H1 (cell line): ENCODE measurements around the gene SLC1A4. TPM values are rescaled to one million over a fixed set of nuclear protein-coding genes. Genes with fewer than 3 reads are reported as not detected.

Source experiments
- CTCF ChIA-PET: fragments of 300-600 bp; sonication (Branson Sonifier 250); formaldehyde crosslinking; loops from one replicate; lab custom pipeline; 2021; ENCODE audit not compliant: partially characterized antibody; lab: Charles Lee
- POLR2A ChIA-PET: fragments of 300-600 bp; sonication (Branson Sonifier 250); formaldehyde crosslinking; loops from one replicate; lab custom pipeline; 2021; ENCODE audit warnings: inconsistent platforms; ENCODE audit not compliant: partially characterized antibody; lab: Charles Lee
- DNase-seq, 2 experiments: peaks; one replicate each; pipeline versions ENCODE4 v3.0.0 to v3.0.0-alpha.2; 2010 to 2022; ENCODE audit warnings: low spot score in 2 of 2, low read depth in 1 of 2, mixed read lengths in 1 of 2
- FAIRE-seq: peaks from 2 replicates; lab custom pipeline; 2011; peaks lifted over from hg19 to GRCh38; lab: Jason Lieb, UNC
- H2AFZ ChIP-seq: 2 replicates; pipeline ENCODE4 v1.8.1; 2012; ENCODE audit warnings: low read length, inconsistent platforms
- H2AK5ac ChIP-seq: 2 replicates; pipeline ENCODE4 v1.6.1; 2013; ENCODE audit warnings: low read depth, low read length
- H2BK120ac ChIP-seq: replicated peaks from 2 replicates; pipeline ENCODE3; 2013; ENCODE audit warnings: low read depth, low read length, inconsistent platforms
- H2BK12ac ChIP-seq: 2 replicates; pipeline ENCODE4 v1.6.1; 2013; ENCODE audit warnings: low read depth, low read length
- H2BK15ac ChIP-seq: 2 replicates; pipeline ENCODE4 v1.6.1; 2013; ENCODE audit warnings: low read length
- H2BK20ac ChIP-seq: 2 replicates; pipeline ENCODE4 v1.6.1; 2013; ENCODE audit warnings: low read length
- H2BK5ac ChIP-seq: 2 replicates; pipeline ENCODE4 v1.6.1; 2013; ENCODE audit warnings: low read depth, low read length
- H3K14ac ChIP-seq: 2 replicates; pipeline ENCODE4 v1.6.1; 2013; ENCODE audit warnings: inconsistent platforms; ENCODE audit not compliant: insufficient read length
- H3K18ac ChIP-seq: 2 replicates; pipeline ENCODE4 v1.6.1; 2013; ENCODE audit warnings: low read length; ENCODE audit errors: extremely low read depth
- H3K23ac ChIP-seq: 2 replicates; pipeline ENCODE4 v1.6.1; 2013; ENCODE audit warnings: inconsistent platforms; ENCODE audit not compliant: insufficient read length
- H3K23me2 ChIP-seq: 2 replicates; pipeline ENCODE4 v1.6.1; 2013; ENCODE audit warnings: low read depth, low read length
- H3K27ac ChIP-seq: 2 replicates; pipeline ENCODE4 v1.6.1; 2011; ENCODE audit warnings: low read depth, low read length, inconsistent platforms
- H3K27me3 ChIP-seq, 4 experiments: replicated peaks in 1 of 4; 1 replicate in 1 of 4; 2 replicates in 3 of 4; pipeline versions ENCODE4 v1.6.1 to v1.8.1; 2011 to 2013; ENCODE audit warnings: low read length in 3 of 4, mild to moderate bottlenecking in 3 of 4, inconsistent platforms in 2 of 4, mixed read lengths in 2 of 4, moderate library complexity in 1 of 4; ENCODE audit not compliant: control insufficient read depth in 3 of 4, insufficient read depth in 3 of 4; ENCODE audit errors: extremely low read depth in 1 of 4
- H3K36me3 ChIP-seq, 4 experiments: 2 replicates each; pipeline versions ENCODE4 v1.6.1 to v1.8.1; 2011 to 2013; ENCODE audit warnings: mild to moderate bottlenecking in 4 of 4, low read length in 3 of 4, moderate library complexity in 2 of 4, control low read depth in 1 of 4, inconsistent platforms in 1 of 4; ENCODE audit not compliant: insufficient read depth in 4 of 4, control insufficient read depth in 2 of 4
- H3K4ac ChIP-seq: replicated peaks from 2 replicates; pipeline ENCODE3; 2013; ENCODE audit warnings: low read length, low read depth, mixed read lengths, inconsistent platforms; ENCODE audit not compliant: insufficient read length
- H3K4me1 ChIP-seq, 4 experiments: replicated peaks in 1 of 4; 1 replicate in 1 of 4; 2 replicates in 3 of 4; pipeline versions ENCODE4 v1.6.1 to v1.8.1; 2011 to 2013; ENCODE audit warnings: low read length in 3 of 4, inconsistent platforms in 2 of 4, mixed read lengths in 1 of 4; ENCODE audit not compliant: insufficient read depth in 4 of 4, control insufficient read depth in 3 of 4
- H3K4me2 ChIP-seq, 2 experiments: 2 replicates each; pipeline versions ENCODE4 v1.6.1 to v1.8.1; 2011 to 2013; ENCODE audit warnings: low read depth in 2 of 2, low read length in 2 of 2, control low read depth in 1 of 2, inconsistent platforms in 1 of 2, mild to moderate bottlenecking in 1 of 2; ENCODE audit not compliant: insufficient read depth in 1 of 2
- H3K4me3 ChIP-seq, 4 experiments: fragments of 200-600, 300-600 bp in 1 of 4; sonication (generic), shearing (Covaris generic), sonication (Bioruptor Twin) in 1 of 4; 2 replicates each; pipeline versions ENCODE4 v1.5.1 to v1.8.1; 2011 to 2016; ENCODE audit warnings: low read length in 4 of 4, low read depth in 3 of 4, control low read depth in 2 of 4, inconsistent platforms in 2 of 4, mild to moderate bottlenecking in 2 of 4, mixed read lengths in 1 of 4, moderate library complexity in 1 of 4; ENCODE audit not compliant: insufficient read depth in 2 of 4; ENCODE audit errors: extremely low read depth in 1 of 4
- H3K56ac ChIP-seq: replicated peaks from 2 replicates; pipeline ENCODE3; 2013; ENCODE audit warnings: low read depth, mild to moderate bottlenecking, mixed read lengths, low read length, inconsistent platforms; ENCODE audit not compliant: insufficient read length
- H3K79me1 ChIP-seq: 2 replicates; pipeline ENCODE4 v1.6.1; 2013; ENCODE audit warnings: low read depth, low read length, control low read depth
- H3K79me2 ChIP-seq, 2 experiments: 2 replicates each; pipeline versions ENCODE4 v1.6.1 to v1.8.1; 2012 to 2013; ENCODE audit warnings: low read length in 2 of 2, mild to moderate bottlenecking in 2 of 2, inconsistent platforms in 1 of 2; ENCODE audit not compliant: insufficient read depth in 2 of 2, control insufficient read depth in 1 of 2
- H3K9ac ChIP-seq, 4 experiments: replicated peaks in 1 of 4; 1 replicate in 1 of 4; 2 replicates in 3 of 4; pipeline versions ENCODE4 v1.6.1 to v1.8.1; 2011 to 2013; ENCODE audit warnings: low read depth in 3 of 4, low read length in 3 of 4, control low read depth in 2 of 4, mild to moderate bottlenecking in 2 of 4, moderate library complexity in 2 of 4, inconsistent platforms in 1 of 4; ENCODE audit errors: extremely low read depth in 1 of 4
- H3K9me3 ChIP-seq, 2 experiments: 2 replicates each; pipeline versions ENCODE4 v1.6.1 to v1.8.1; 2012 to 2013; ENCODE audit warnings: mild to moderate bottlenecking in 2 of 2, moderate library complexity in 2 of 2, control low read depth in 1 of 2, inconsistent platforms in 1 of 2, low read depth in 1 of 2, low read length in 1 of 2, mixed read lengths in 1 of 2; ENCODE audit not compliant: insufficient read depth in 2 of 2
- H4K20me1 ChIP-seq, 2 experiments: replicated peaks in 1 of 2; 2 replicates each; pipeline versions ENCODE3 to v1.8.1; 2011 to 2013; ENCODE audit warnings: inconsistent platforms in 2 of 2, low read length in 2 of 2, mild to moderate bottlenecking in 1 of 2; ENCODE audit not compliant: insufficient read depth in 2 of 2, control insufficient read depth in 1 of 2
- H4K5ac ChIP-seq: 2 replicates; pipeline ENCODE4 v1.6.1; 2013; ENCODE audit warnings: low read length, low read depth, mixed read lengths, inconsistent platforms; ENCODE audit not compliant: insufficient read length
- H4K8ac ChIP-seq: 2 replicates; pipeline ENCODE4 v1.8.0; 2013; ENCODE audit warnings: mild to moderate bottlenecking, moderate library complexity, low read length, inconsistent platforms; ENCODE audit not compliant: insufficient read depth; ENCODE audit errors: extremely low read depth
- H4K91ac ChIP-seq: replicated peaks from 2 replicates; pipeline ENCODE3; 2013; ENCODE audit warnings: low read length, mixed read lengths, inconsistent platforms; ENCODE audit not compliant: insufficient read length
- ASH2L ChIP-seq: fragments of 200-600, 300-600 bp; sonication (generic); IDR thresholded peaks from one replicate; pipeline ENCODE4 v1.7.1; 2017; ENCODE audit warnings: low read length
- ATF2 ChIP-seq: IDR thresholded peaks from 2 replicates; pipeline ENCODE4 v1.6.1; 2012; ENCODE audit warnings: low read length, inconsistent platforms
- BACH1 ChIP-seq: IDR thresholded peaks from 2 replicates; pipeline ENCODE4 v1.6.1; 2012; ENCODE audit warnings: low read length, improper control_type of control experiment
- CBX8 ChIP-seq: fragments of 300-800, 300-1000 bp; sonication (generic); IDR thresholded peaks from 2 replicates; pipeline ENCODE4 v1.7.1; 2016; ENCODE audit warnings: low read depth, low read length, borderline replicate concordance
- CHD2 ChIP-seq: IDR thresholded peaks from 2 replicates; pipeline ENCODE4 v1.6.1; 2012; ENCODE audit warnings: low read length, improper control_type of control experiment
- GTF2F1 ChIP-seq: IDR thresholded peaks from 2 replicates; pipeline ENCODE4 v1.6.1; 2012; ENCODE audit warnings: low read depth, low read length, improper control_type of control experiment, borderline replicate concordance
- MAFK ChIP-seq: IDR thresholded peaks from 2 replicates; pipeline ENCODE4 v1.6.1; 2012; ENCODE audit warnings: low read depth, mild to moderate bottlenecking, improper control_type of control experiment, low read length
- PHF8 ChIP-seq: fragments of 200-600 bp; sonication (generic); conservative IDR thresholded peaks from 2 replicates; pipeline ENCODE4 v1.7.1; 2012; ENCODE audit warnings: low read depth, mild to moderate bottlenecking, inconsistent platforms, low read length, moderate library complexity
- POU5F1 ChIP-seq: IDR thresholded peaks from 2 replicates; pipeline ENCODE4 v1.6.1; 2011; ENCODE audit warnings: low read depth, mild to moderate bottlenecking, low read length, moderate library complexity
- RBBP5 ChIP-seq: IDR thresholded peaks from 2 replicates; pipeline ENCODE4 v1.7.1; 2012; ENCODE audit warnings: low read depth, mild to moderate bottlenecking, inconsistent platforms, low read length, moderate library complexity, borderline replicate concordance
- RXRA ChIP-seq: IDR thresholded peaks from 2 replicates; pipeline ENCODE4 v1.6.1; 2011; ENCODE audit warnings: low read depth, mild to moderate bottlenecking, low read length, moderate library complexity; ENCODE audit not compliant: insufficient read depth
- SIN3A ChIP-seq, 2 experiments: IDR thresholded peaks in 1 of 2; conservative IDR thresholded peaks in 1 of 2; 2 replicates each; pipeline ENCODE4 v1.6.1; 2011 to 2012; ENCODE audit warnings: low read length in 2 of 2, improper control_type of control experiment in 1 of 2, low read depth in 1 of 2, mild to moderate bottlenecking in 1 of 2
- TAF7 ChIP-seq: optimal IDR thresholded peaks from 2 replicates; pipeline ENCODE3; 2011; ENCODE audit warnings: low read depth, mild to moderate bottlenecking, inconsistent platforms, low read length, moderate library complexity, borderline replicate concordance
- WGBS, 2 experiments: shearing (Covaris generic) in 1 of 2; methylation state at CpG; one replicate each; pipeline versions ENCODE4 v1.1.6 to v1.1.7; 2013 to 2015; ENCODE audit warnings: low lambda C conversion rate in 2 of 2, mixed read lengths in 2 of 2, inconsistent platforms in 1 of 2, low coverage in 1 of 2, missing lambda C conversion rate in 1 of 2; ENCODE audit not compliant: insufficient replicate concordance in 2 of 2, insufficient coverage in 1 of 2, insufficient read length in 1 of 2; ENCODE audit errors: extremely low coverage in 1 of 2, missing lambda C conversion rate in 1 of 2; 5-methylcytosine and 5-hydroxymethylcytosine counted together
- polyA plus RNA-seq, 7 experiments: library from polyadenylated mRNA; depleted of rRNA in 3 of 7; stranded (reverse) in 5 of 7; unstranded in 2 of 7; fragments of >200 nt in 5 of 7; fragments of 200-250 nt in 2 of 7; gene quantifications; 1 replicate in 5 of 7; 2 replicates in 1 of 7; 4 replicates in 1 of 7; pipeline versions ENCODE4 v1.2.1 to v1.2.3, GENCODE V29; 2011 to 2013; ENCODE audit warnings: missing spikeins in 2 of 7, mixed read lengths in 2 of 7
- total RNA-seq: library from RNA; stranded (reverse); fragmentation: NEBNext Ultra II Directional; extraction: Animal tissue kit (Norgen Biotek cat#: 25700); gene quantifications from 2 replicates; pipeline ENCODE4 v1.2.1, GENCODE V29; 2021

SLC1A4 gene
- total and polyA plus RNA-seq, 2 of the 8 experiments (the other 6 are each of a cell fraction or from before 2014, with no cell fraction given), result 0.44 to 0.86 TPM

GRCh38 chr2:64999754-65000153 lies 10.6 kb downstream of the SLC1A4 start:
- POLR2A ChIA-PET, result no interaction called here
- H3K4me1 ChIP-seq, result peaks cover 0 to 5% (median 0%) of the 10 kb centered on the region in 4 experiments; a peak in 1 of 7 replicates
- no peak overlapping the region for H2BK120ac ChIP-seq
- H2BK15ac ChIP-seq, result no peak overlapping the region
- DNase-seq (no peak), FAIRE-seq (no peak)
- H3K9me3 ChIP-seq, result no peaks in the 10 kb centered on the region
- no peak overlapping the region for H3K4me3 ChIP-seq
- H2BK12ac ChIP-seq, result no peak overlapping the region
- H2BK5ac ChIP-seq, result no peak overlapping the region
- no peak overlapping the region for H3K14ac ChIP-seq
- no peak overlapping the region for H4K91ac ChIP-seq
- H3K56ac ChIP-seq, result no peak overlapping the region
- no peaks in the 10 kb centered on the region for H3K23me2 ChIP-seq
- H3K4me2 ChIP-seq, result no peak overlapping the region
- no peak overlapping the region; the same call in 1 of the 2 replicates for H2AK5ac ChIP-seq
- no peak overlapping the region for H3K27ac ChIP-seq
- no peaks in the 10 kb centered on the region for H3K36me3 ChIP-seq
- H4K20me1 ChIP-seq, result no peaks in the 10 kb centered on the region
- 71% methylated on average over 2 of the region's 2 CpGs; no CpG with 5 or more reads in 1 of the 2 experiments for WGBS, 2 experiments
- no peak overlapping the region for H2AFZ ChIP-seq
- no peak overlapping the region for H4K5ac ChIP-seq
- H2BK20ac ChIP-seq, result no peak overlapping the region
- H3K79me1 ChIP-seq, result no peaks in the 10 kb centered on the region
- H3K18ac ChIP-seq, result no peak overlapping the region
- CTCF ChIA-PET, result interaction anchor here (1.2 to 1.3 kb wide), 3 partner anchors 10 to 21 kb away, joined by 3 to 4 read pairs (median 4); no protein-coding TSS in a partner anchor
- no peaks in the 10 kb centered on the region for H3K79me2 ChIP-seq
- no peaks in the 10 kb centered on the region for H3K27me3 ChIP-seq
- no peak overlapping the region for H3K4ac ChIP-seq
- H3K9ac ChIP-seq, result no peak overlapping the region
- H3K23ac ChIP-seq, result no peak overlapping the region
- TF ChIP-seq CBX8 (no peak), RXRA (no peak), RBBP5 (no peak), MAFK (no peak), TAF7 (no peak), SIN3A (conservative IDR thresholded peaks at IDR 0.05 in 1 of 2, IDR thresholded peaks at IDR 0.05 in 1 of 2; ENCODE audit: low read depth in 1 of 2, low read length in 2 of 2) (no peak), CHD2 (no peak), PHF8 (no peak), ATF2 (no peak), BACH1 (no peak), ASH2L (no peak), POU5F1 (no peak), GTF2F1 (no peak)
- H4K8ac ChIP-seq, result no peak overlapping the region
